Measurements from ENCODE around the gene STAU1. TPM values are rescaled to one million over a fixed set of nuclear protein-coding genes. Genes with fewer than 3 reads are reported as not detected.
"Not testable (repeated sequence)": the region's sequence is repeated elsewhere in the genome, so short reads cannot be mapped to it uniquely, and the experiment has no call there.

The STAU1 gene
- total RNA-seq, 2 donors from 2014 or later, result 90.2 to 95.5 TPM

- H3K36me3 Mint-ChIP-seq (ENCODE audit: low read depth), result peaks cover 24% of the 10 kb centered on the region
- 0 to 1% methylated on average over 33 to 46 of the region's 46 CpGs for WGBS, 2 experiments (ENCODE audit: insufficient coverage in 1 of 2, insufficient read length in 1 of 2)
- H3K4me3 Mint-ChIP-seq, result peak within 1 kb of the TSS; percentile 84
- H3K27ac Mint-ChIP-seq, result peak within 1 kb of the TSS; percentile 93
- Histone ChIP-seq H3K9ac (ENCODE audit: extremely low read depth, low read length, poor library complexity, severe bottlenecking) (peak within 1 kb of the TSS; percentile 83), H3K27me3 (ENCODE audit: control insufficient read depth, insufficient read depth, low read length, poor library complexity, severe bottlenecking) (no peaks in the 10 kb centered on the region), H3K9me3 (ENCODE audit: control insufficient read depth, low read length) (no peaks in the 10 kb centered on the region), H3K4me3 (ENCODE audit: low read length) (peak within 1 kb of the TSS; percentile 97), H3K27ac (ENCODE audit: low read depth, low read length) (peak within 1 kb of the TSS; percentile 39), H3K4me1 (ENCODE audit: control insufficient read depth, insufficient read depth, low read length) (peaks cover 3% of the 10 kb centered on the region), H3K36me3 (ENCODE audit: control insufficient read depth, insufficient read depth, low read length) (peaks cover 28% of the 10 kb centered on the region)
- peaks cover 11% of the 10 kb centered on the region for H3K4me1 Mint-ChIP-seq
- peak; percentile 99 for DNase-seq
- H3K27me3 Mint-ChIP-seq (ENCODE audit: insufficient read depth), result peaks cover 7% of the 10 kb centered on the region
- no peak for TF ChIP-seq CTCF (conservative IDR thresholded peaks at IDR 0.05)
- H3K9me3 Mint-ChIP-seq, result peaks cover 2% of the 10 kb centered on the region
These were observed 31.2 kb upstream of the STAU1 start, which contains the start of gene DDX27 for GRCh38 chr20:49219091-49219923. Gene DDX27, plus strand, starts transcription at chr20:49219416. Its CDS starts 33 bp downstream, at chr20:49219449.

- Mint-ChIP-seq H3K27ac (peak overlapping the region; percentile 93), H3K4me3 (peak overlapping the region; percentile 84), H3K36me3 (ENCODE audit: low read depth) (peaks cover 20% of the 10 kb centered on the region), H3K4me1 (peaks cover 11% of the 10 kb centered on the region)
- H3K9me3 ChIP-seq (ENCODE audit: control insufficient read depth, low read length); H3K4me1 ChIP-seq (ENCODE audit: control insufficient read depth, insufficient read depth, low read length); H3K27me3 Mint-ChIP-seq (ENCODE audit: insufficient read depth); H3K27me3 ChIP-seq (ENCODE audit: control insufficient read depth, insufficient read depth, low read length, poor library complexity, severe bottlenecking); H3K9me3 Mint-ChIP-seq: not testable (repeated sequence)
- Histone ChIP-seq H3K27ac (ENCODE audit: low read depth, low read length) (peak overlapping the region; percentile 39), H3K9ac (ENCODE audit: extremely low read depth, low read length, poor library complexity, severe bottlenecking) (peak overlapping the region; percentile 83), H3K4me3 (ENCODE audit: low read length) (peak overlapping the region; percentile 97), H3K36me3 (ENCODE audit: control insufficient read depth, insufficient read depth, low read length) (peaks cover 22% of the 10 kb centered on the region)
- 67 to 96% methylated on average over 7 to 13 of the region's 13 CpGs for WGBS, 2 experiments (ENCODE audit: insufficient coverage in 1 of 2, insufficient read length in 1 of 2)
- peak; percentile 62 for DNase-seq
These were observed 30.6 kb upstream of the STAU1 start for GRCh38 chr20:49218739-49219090.

GRCh38 chr20:49216991-49217578 lies 29.0 kb upstream of the STAU1 start:
- WGBS, 2 experiments (ENCODE audit: insufficient coverage in 1 of 2, insufficient read length in 1 of 2), result 10 to 34% methylated on average over 2 to 11 of the region's 11 CpGs
- Mint-ChIP-seq H3K36me3 (ENCODE audit: low read depth) (peaks cover 12% of the 10 kb centered on the region), H3K4me1 (peaks cover 11% of the 10 kb centered on the region)

More at GRCh38 chr20:49216991-49217578, 29.0 kb upstream of the STAU1 start:
- Histone ChIP-seq H3K27ac (ENCODE audit: low read depth, low read length) (no peak overlapping the region), H3K9me3 (ENCODE audit: control insufficient read depth, low read length) (no peaks in the 10 kb centered on the region), H3K9ac (ENCODE audit: extremely low read depth, low read length, poor library complexity, severe bottlenecking) (no peak overlapping the region), H3K4me3 (ENCODE audit: low read length) (no peak overlapping the region), H3K27me3 (ENCODE audit: control insufficient read depth, insufficient read depth, low read length, poor library complexity, severe bottlenecking) (no peaks in the 10 kb centered on the region), H3K4me1 (ENCODE audit: control insufficient read depth, insufficient read depth, low read length) (peaks cover 3% of the 10 kb centered on the region), H3K36me3 (ENCODE audit: control insufficient read depth, insufficient read depth, low read length) (peaks cover 10% of the 10 kb centered on the region)
- peak; percentile 99 for DNase-seq
- TF ChIP-seq CTCF (conservative IDR thresholded peaks at IDR 0.05), result peak; percentile 93
- Mint-ChIP-seq H3K9me3 (peaks cover 2% of the 10 kb centered on the region), H3K27me3 (ENCODE audit: insufficient read depth) (peaks cover 7% of the 10 kb centered on the region), H3K27ac (peak overlapping the region; percentile 74), H3K4me3 (peak overlapping the region; percentile 25)

Data from endodermal cell (in vitro differentiated cells).